ENCODE results near the gene CDH23. TPM values are rescaled to one million over a fixed set of nuclear protein-coding genes. Genes with fewer than 3 reads are reported as not detected.

The CDH23 gene
- polyA plus RNA-seq, 1 donor = 4.2 TPM

DNA sequence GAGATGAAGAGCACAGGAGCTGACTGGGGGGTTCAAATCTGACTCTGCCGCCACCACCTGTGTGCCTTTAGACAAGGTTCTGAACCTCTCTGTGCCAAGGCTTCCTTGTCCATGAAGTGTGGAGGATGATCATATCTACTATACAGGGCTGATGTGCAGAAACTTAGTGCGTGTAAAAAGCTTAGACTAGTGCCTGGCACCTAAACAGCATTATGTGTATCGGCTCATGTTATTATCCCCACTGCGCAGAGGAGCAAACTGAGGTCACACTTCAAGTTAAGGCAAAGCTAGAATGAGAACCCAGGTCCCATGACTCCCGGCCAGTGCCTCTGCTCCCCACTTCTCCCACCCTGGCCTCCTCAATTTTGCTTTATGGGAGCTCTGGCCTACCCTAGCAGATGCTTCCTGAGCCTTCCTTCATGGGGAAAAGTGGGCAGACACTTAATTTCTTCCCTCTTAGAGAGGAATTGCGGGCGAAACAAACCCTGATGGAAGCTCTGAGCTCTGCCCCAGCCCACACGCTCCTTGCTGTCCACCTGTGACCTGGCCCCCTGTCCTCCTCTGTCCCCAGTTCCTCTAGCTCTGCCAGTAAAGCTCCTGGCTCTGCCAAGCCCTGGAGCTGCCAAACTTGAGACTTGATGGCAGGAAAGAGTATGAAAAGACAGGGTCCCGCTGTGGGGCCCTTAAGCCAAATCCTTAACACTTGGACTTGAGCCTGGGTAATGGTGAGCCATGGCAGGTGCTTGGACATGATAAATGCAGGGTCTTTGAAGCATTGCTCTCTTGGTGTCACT, 71.0 kb downstream of the CDH23 start:
- DNase-seq = no peak

DNA sequence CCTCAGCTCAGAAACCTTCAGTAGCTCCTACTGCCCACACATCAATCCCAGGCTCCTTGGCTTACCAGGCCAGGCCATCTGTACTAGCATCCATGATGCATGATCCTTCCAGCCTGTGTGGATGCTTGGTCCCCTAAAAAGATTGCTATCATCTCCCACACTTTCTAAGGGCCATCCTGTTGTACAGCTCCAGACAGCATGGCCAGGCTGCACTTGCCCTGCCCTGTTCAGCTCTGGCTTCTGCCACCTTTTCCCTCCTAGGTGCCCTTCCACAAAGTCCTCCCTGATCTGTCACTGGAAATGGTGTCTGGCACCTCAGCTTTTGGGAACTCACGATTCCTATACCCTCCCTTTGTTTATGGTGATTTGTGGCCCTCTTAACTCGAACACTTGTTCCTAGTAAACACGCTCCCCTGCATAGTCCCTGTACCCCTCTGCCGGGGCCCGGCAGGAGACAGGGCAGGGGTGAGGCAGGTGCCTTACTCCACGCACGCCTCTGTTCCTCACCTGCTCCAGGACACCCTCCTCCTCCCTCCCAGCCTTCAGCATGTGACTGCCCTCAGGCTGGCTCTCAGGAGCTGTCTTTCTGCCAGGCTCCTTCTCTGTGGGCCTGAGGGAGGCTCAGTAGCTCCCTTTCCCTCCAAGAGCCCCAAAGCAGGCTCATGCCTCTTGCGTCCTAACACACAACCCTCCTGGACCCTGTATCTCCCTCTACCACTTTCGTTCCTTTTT, 71.8 kb downstream of the CDH23 start:
- no peak for DNase-seq

DNA sequence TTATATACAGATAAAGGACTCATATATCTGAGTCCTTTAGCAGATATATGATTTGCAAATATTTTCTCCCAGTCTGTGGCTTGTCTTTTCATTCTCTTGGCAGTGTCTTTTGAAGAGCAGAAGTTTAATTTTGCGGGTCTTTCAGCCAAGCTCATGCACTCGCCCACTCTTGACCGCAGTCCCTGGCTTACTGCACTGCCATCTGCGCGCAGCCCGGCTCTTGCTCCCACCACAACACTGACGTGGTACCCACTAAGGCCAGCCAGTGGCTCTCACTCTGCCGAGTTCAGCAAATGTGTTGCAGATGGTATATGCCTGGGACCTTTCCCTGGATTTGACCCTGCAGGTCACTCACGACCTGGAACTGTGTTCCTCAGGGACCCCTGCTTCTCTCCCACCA, 74.3 kb downstream of the CDH23 start:
- no peak for DNase-seq

GRCh38 chr10:71471957-71472365, 75.2 kb downstream of the CDH23 start:
- no peak for DNase-seq

GRCh38 chr10:71472466-71472865, 75.7 kb downstream of the CDH23 start:
- DNase-seq = no peak

DNA sequence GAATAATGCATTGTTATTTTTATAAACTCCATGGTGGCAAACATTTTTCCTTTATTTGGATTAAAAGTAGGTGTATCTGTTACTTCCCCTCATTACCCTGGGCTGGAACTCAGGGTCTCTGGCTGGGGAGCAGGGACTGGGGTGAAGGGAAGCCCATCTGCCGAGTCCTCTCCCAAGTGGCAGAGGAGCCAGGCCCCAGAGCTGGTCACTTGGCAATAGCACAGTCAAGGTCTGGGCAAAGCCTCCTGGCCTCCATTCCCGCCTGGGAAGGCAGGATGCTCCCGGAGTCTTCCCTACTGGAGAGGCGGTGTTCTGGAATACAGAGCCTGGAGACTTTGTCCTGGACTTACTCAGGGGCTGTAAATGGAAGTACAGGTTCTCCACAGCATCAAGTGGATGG, 76.2 kb downstream of the CDH23 start:
- DNase-seq = no peak

DNA sequence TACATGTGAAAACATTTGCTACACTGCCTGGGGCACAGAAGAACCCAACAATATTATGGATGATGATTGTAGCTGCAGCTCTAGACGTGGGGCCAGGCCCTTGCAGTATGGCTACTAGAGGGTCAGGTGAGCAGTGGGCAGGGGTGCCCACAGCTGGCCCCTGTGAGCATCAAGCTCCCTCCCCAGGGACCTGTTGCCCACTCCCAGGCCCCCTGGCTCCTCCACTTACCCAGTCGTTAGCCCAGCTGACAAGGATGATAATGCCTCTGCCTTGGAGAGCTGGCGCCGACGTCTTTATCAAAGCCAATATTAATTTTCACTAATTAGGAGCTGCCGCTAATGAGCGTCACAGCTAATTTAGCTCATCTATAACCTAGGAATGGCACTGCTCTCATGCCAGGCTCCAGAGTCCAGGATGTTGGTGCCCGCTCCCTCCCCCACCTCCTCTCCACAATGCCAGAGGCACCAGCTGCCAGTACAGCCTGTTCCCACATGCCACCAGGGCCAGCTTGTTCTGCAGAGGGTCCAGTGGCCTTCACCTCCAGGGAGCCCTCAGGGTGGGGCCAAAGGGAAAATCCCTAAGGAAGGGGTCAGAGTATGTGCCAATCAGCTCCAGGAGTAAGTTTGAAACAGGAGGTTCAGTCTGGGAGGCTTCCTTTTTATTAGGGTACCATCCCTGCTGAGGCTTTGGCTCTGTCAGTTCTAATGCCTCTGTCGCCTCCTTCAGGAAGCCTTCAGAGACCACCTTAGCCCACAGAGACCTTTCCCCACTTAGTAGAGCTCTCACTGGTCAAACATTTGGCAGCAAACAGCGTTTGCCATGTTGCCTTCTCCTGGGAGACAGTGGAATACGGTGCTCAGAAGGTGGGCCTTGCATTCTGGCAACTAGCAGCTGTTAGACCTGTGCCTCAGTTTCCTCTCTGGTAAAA, 77.2 kb downstream of the CDH23 start:
- DNase-seq = no peak

- no peak for DNase-seq
These were observed 78.1 kb downstream of the CDH23 start for GRCh38 chr10:71474702-71475242.

DNA sequence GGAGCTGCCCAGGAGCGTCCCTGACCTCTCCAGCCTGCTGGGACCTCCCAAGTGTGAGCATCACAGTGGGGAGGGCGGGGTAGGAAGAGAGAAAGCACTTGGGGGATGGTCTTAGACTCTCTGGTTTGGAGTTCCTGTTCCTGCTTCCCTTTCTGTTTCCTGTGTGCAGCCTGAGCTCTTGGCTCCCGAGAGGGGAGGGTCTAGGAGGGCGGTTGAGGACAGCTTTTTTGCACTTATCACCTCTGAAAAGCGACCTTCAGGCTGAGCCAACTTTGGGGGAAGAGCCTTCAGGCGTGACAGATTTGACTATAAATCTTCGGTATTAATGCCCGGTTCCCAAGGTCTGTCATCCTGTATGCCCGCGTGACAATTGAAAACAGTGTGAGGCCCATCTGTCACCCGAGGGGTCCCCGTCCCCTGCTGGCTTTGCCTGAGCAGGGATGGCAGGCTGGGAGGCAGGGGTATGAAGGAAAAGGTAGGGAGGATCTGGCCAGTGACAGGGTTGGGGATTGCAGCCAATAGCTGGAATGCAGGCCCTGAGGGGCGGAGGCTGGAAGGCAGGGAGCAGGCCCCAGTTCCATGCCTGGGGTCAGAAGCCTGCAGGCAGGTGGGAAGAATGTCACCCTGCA, 78.6 kb downstream of the CDH23 start:
- DNase-seq = no peak

- peak; percentile 86 for DNase-seq
These were observed 79.7 kb downstream of the CDH23 start for GRCh38 chr10:71476228-71477011.

GRCh38 chr10:71478173-71478572, 81.5 kb downstream of the CDH23 start:
- DNase-seq = no peak

DNA sequence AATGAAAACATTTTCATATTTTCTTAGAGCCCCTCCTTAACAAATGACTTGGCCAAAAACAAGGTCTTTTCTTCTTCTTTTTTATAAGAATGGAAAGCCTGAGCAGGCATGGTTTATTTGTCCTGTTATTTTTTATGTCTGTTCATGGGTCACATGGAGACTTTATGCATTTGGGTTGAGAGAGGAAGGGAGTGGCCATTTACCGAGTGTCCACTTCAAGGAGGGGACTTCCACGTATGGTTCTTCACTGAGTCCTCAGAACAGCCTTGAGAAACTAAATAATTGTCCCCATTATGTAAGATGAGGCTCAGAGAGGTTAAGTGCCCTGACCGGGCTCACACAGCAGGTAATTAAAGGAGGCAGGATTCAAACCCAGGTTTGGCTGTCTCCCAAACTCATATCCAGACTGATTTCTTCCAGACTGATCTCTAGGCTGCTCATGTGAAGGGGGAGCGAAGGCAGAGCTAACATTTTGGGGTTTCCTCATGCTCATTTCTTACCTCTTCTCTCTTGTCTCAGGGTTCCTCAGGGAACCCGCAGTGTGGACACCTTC, 82.2 kb downstream of the CDH23 start:
- no peak for DNase-seq

- no peak for DNase-seq
These were observed 83.1 kb downstream of the CDH23 start for GRCh38 chr10:71479831-71480230.

DNA sequence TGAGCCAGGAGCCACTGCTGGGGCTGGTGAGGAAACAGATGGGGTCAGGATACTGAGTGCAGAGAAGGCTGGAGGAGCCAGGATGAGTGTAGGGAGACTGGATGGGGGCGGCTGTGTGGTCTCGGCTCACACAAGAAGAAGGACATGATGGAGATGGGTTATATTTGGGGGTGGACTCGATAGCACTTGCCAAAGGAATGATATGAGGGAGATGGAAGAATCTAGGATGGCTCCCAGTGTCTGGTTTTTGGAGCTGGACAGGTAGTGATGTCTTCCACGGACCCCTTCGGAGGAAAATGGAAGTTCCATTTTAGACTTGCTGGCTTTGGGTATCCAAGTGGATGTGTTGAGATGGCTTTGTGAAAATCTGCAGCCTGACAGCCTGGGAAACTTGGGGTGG, 83.9 kb downstream of the CDH23 start:
- DNase-seq = no peak

DNA sequence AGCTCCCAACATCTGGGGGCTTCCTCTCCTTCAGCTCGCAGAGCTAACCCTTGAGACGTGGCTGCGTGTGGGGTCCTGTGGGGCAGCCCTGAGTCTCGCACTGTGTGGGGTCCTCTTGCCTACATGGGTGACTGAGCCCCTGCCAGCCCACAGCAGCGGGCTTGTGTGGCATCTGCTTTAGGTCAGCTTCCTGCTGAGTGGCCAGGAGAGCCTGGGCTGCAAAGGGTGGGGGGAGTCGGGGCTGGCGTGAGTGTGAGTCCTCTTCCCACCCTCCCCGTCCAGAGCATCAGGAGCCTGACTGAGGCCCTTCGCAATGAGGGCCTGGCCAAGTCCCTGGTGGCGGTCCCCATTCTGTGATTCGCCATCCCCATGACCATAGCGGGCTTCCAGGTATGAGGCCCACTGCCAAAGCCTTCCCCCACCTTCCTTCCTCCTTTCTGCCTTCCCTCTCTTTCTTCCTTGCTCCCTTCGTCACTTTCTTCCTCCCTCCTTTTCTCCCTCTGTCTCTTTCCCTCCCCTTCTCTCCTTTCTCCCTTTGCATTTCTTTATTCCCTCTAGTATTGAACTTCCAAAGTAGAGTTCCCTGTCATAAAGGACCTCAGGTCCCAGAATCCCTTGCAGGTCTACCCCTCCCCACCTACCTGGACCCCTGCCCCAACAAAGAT, 85.2 kb downstream of the CDH23 start:
- DNase-seq = no peak

GRCh38 chr10:71482620-71483019, 85.9 kb downstream of the CDH23 start:
- no peak for DNase-seq

DNA sequence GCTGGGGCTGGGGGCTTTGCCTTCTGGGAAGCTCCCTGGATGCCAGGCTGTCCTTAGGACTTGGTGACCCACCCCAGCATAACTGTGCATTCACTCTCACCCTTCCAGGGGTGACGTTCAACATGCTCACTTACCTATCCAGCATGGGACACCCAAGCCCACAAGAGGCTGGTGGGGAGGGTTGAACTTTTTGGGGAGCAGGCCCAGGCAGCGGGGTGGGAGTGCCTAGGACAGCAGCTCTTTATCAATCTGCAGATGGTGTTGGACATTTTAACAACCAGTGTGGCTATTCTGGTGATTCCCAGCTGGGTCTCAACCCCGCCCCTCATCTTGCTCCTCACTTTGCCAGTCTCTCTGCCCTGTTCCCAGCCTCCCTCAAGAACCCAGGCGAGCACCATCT, 86.4 kb downstream of the CDH23 start:
- DNase-seq = no peak

GRCh38 chr10:71483885-71484751, 87.4 kb downstream of the CDH23 start:
- DNase-seq = no peak

DNA sequence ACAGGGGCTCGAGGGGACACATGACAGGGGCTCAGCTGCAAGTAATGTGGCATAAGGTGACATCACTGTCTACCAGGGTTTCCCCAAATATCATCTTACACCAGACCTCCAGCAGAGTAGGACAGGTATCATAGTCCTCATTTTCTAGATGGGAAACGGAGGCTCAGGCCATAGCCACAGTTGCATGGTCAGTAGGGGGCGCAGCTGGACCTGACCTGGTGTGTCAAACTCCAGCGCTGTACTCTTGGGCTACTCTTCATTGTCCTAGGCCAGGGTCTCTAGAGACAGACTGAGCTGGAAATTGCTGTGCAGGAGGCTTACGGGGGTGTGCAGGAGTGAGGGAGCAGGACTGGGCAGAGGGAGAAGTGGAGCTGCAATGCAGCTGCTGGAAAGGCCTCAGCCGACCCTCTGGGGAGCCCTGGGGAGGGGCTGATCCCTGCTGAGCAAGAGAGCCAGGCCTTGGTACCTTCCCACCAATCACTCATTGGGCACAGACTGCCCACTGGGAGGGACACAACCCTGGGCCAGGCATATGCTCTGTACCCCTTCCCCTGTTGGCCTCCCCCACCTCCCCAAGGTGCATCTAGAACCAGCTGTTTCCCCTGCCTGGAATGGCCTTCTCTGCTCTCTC, 89.9 kb downstream of the CDH23 start:
- DNase-seq = no peak

Data from hindlimb muscle (tissue), 1 donor.